KMS-11 (cell line): ENCODE results near the gene DPH6.

Experiments used
- H2AFZ ChIP-seq: fragments of 200-600 bp; sonication (generic); 2 replicates; pipeline ENCODE4 v1.6.1; 2016; ENCODE audit warnings: antibody characterized with exemption, mixed run types, low read depth
- H3K27ac ChIP-seq: fragments of 200-600 bp; sonication (generic); 2 replicates; pipeline ENCODE4 v1.6.1; 2016; ENCODE audit warnings: mild to moderate bottlenecking, mixed run types
- H3K27me3 ChIP-seq: fragments of 200-600 bp; sonication (generic); 2 replicates; pipeline ENCODE4 v1.6.1; 2017; ENCODE audit warnings: mild to moderate bottlenecking, low read depth, mixed run types, moderate library complexity; ENCODE audit not compliant: insufficient read depth
- H3K36me3 ChIP-seq: fragments of 200-600 bp; sonication (generic); 2 replicates; pipeline ENCODE4 v1.6.1; 2017; ENCODE audit warnings: mild to moderate bottlenecking, mixed run types; ENCODE audit not compliant: insufficient read depth
- H3K4me1 ChIP-seq: fragments of 200-600 bp; sonication (generic); 2 replicates; pipeline ENCODE4 v1.6.1; 2016; ENCODE audit warnings: mild to moderate bottlenecking, low read depth, mixed run types; ENCODE audit not compliant: poor library complexity, severe bottlenecking
- H3K4me2 ChIP-seq: fragments of 200-600 bp; sonication (generic); 2 replicates; pipeline ENCODE4 v1.7.0; 2016; ENCODE audit warnings: mild to moderate bottlenecking, mixed run types
- H3K4me3 ChIP-seq: fragments of 200-600 bp; sonication (generic); IDR thresholded peaks from 2 replicates; pipeline ENCODE4 v1.6.1; 2017; ENCODE audit warnings: low read depth, low read length, mixed read lengths; ENCODE audit not compliant: insufficient read depth
- H3K79me2 ChIP-seq: fragments of 200-600 bp; sonication (generic); 2 replicates; pipeline ENCODE4 v1.6.1; 2016; ENCODE audit warnings: low read depth, mixed run types; ENCODE audit not compliant: insufficient read depth
- H3K9ac ChIP-seq: fragments of 200-600 bp; sonication (generic); 2 replicates; pipeline ENCODE4 v1.6.1; 2016; ENCODE audit warnings: mild to moderate bottlenecking, mixed run types
- H4K20me1 ChIP-seq: fragments of 200-600 bp; sonication (generic); 2 replicates; pipeline ENCODE4 v1.6.1; 2016; ENCODE audit warnings: mild to moderate bottlenecking, mixed run types; ENCODE audit not compliant: insufficient read depth
- TF ChIP-seq, protein P1 (sequence below): fragments of 200-600 bp; sonication (generic); conservative IDR thresholded peaks from 2 replicates; pipeline ENCODE4 v1.6.1; 2017; ENCODE audit warnings: low read depth, mild to moderate bottlenecking, antibody characterized with exemption, low read length, moderate library complexity, mixed read lengths

The DPH6 gene

DNA sequence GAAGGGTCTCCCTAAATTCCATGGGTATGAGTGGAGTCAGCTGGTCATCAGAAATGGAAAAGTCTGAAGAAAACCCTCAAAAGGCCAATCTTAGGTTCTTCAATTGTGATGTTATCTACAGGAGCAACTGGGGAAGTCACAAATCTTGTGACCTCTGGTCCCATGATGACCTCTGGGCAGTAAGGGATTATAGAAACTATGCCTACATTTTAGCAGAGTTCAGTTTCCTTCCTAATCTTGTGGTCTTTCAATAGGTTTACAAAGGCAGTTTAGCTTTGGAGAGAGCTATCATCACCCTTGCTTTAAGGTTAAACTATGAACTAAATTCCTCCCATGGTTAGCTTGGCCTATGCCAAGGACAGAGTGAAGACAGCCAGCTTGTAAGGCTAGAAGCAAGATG lies 225.1 kb downstream of the DPH6 start:
- no peaks in the 10 kb centered on the region for H3K27me3 ChIP-seq
- no peaks in the 10 kb centered on the region for H3K4me1 ChIP-seq
- no peak overlapping the region for H3K4me3 ChIP-seq
- no peaks in the 10 kb centered on the region for H4K20me1 ChIP-seq
- H3K4me2 ChIP-seq, result no peak overlapping the region
- no peaks in the 10 kb centered on the region for H3K36me3 ChIP-seq
- no peak overlapping the region for H2AFZ ChIP-seq
- no peak overlapping the region for H3K27ac ChIP-seq
- H3K79me2 ChIP-seq, result no peaks in the 10 kb centered on the region
- TF ChIP-seq, protein P1, sequence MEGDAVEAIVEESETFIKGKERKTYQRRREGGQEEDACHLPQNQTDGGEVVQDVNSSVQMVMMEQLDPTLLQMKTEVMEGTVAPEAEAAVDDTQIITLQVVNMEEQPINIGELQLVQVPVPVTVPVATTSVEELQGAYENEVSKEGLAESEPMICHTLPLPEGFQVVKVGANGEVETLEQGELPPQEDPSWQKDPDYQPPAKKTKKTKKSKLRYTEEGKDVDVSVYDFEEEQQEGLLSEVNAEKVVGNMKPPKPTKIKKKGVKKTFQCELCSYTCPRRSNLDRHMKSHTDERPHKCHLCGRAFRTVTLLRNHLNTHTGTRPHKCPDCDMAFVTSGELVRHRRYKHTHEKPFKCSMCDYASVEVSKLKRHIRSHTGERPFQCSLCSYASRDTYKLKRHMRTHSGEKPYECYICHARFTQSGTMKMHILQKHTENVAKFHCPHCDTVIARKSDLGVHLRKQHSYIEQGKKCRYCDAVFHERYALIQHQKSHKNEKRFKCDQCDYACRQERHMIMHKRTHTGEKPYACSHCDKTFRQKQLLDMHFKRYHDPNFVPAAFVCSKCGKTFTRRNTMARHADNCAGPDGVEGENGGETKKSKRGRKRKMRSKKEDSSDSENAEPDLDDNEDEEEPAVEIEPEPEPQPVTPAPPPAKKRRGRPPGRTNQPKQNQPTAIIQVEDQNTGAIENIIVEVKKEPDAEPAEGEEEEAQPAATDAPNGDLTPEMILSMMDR, result no peak
- H3K9ac ChIP-seq, result no peak overlapping the region
